GM19193 (cell line): ENCODE measurements around the gene LAMB1.

Experiments
- POLR2A ChIP-seq: IDR thresholded peaks from 4 replicates; pipeline ENCODE4 v1.6.1; 2011; ENCODE audit not compliant: insufficient read depth, insufficient read length; ENCODE audit errors: extremely low read depth

Gene LAMB1

DNA sequence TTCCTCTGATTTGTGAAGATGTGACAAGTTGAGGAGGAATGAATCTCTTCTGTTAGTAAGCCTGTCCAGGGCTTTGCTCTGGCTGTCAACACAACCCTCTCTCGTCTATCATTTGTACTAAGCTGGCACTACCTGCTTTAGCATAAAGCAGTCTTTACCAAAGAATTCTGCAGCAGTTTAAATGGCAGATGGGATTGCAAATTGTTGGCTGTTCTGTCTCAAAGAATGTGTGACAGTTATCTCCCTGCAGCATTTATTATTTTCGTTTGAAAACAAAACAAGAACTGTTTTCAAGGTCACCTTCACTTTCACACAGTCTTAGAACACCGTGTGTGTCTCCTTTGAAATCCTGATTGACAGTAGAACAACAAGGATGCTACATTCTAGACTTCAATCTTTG, 4.8 kb upstream of the LAMB1 start:
- TF ChIP-seq POLR2A, result no peak

DNA sequence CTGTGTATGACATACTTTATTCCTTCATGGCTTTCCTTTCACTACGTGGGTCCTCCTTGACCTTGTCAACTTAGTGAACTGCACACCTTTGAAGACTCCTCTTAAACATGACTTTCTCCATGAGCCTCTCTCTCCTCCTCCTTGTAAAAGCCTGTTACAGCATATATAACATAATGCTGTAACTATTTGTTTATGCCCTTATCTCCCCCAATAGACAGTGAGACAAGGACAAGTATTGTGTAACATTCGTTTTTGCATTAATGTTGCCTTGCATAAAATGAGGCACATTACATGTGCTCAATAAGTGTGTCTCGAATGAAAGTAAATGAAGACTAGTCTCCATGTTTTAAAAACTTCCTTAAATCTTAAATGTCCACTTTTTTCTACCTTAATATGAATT, 4.3 kb upstream of the LAMB1 start:
- TF ChIP-seq POLR2A, result no peak

DNA sequence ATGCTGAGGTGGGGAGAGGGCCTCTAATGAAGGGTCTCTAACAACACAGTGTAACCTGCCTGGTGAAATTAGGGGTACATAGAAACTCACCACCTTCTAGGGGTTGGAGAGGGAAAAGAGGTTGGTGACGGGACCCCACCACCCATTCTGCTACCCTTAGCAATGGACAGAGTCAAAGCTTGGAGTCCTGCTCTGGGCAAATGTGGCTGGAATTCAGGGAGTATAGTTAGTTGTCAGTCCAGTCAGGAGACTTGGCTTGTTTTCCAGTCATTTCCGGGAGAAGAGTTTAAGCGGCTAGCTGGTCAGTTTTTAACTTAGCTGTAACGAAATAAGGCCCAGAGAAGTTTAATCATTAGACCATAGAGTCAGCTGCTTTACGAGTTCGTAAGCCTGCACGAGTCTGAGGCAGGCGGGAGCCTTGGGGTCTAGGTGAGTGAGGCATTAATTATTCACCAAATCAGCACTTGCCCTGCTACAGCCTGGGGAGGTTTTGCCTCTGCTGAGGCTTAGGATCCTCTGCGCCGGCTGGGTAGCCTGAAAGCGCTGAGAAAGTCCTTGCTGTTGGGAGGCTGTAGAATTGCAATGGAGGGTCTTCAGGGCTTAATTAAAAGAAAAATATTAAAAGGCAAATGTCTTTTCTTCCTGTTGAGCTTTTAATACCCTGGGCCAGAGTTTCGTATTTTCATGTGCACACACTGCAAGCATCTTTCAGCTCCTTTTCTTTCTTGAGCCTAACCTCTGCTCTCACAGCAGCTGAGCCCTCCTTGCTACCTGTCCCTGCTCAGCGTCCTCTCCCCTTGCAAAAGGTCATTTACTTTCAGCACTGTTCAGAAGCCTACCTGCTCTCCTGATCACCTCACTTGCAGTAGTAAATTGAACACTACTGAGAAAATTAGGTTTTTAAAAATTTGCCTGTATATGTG, 1.5 kb upstream of the LAMB1 start:
- TF ChIP-seq POLR2A, result no peak

DNA sequence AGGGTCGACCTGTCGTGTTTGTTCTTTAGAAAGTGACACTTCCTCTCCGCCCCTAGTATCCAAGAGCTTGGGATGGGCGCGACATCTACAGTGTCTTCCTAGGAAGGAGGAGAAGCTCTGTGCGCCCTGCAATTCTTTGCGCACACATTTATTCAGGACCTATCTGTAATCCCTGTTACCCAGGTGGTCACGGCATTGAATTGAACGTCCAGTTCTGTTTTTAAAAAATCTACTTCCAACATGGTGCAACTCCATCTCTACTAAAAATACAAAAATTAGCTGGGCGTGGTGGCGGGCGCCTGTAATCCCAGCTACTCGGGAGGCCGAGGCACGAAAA, 606 bp upstream of the LAMB1 start:
- TF ChIP-seq POLR2A, result no peak

DNA sequence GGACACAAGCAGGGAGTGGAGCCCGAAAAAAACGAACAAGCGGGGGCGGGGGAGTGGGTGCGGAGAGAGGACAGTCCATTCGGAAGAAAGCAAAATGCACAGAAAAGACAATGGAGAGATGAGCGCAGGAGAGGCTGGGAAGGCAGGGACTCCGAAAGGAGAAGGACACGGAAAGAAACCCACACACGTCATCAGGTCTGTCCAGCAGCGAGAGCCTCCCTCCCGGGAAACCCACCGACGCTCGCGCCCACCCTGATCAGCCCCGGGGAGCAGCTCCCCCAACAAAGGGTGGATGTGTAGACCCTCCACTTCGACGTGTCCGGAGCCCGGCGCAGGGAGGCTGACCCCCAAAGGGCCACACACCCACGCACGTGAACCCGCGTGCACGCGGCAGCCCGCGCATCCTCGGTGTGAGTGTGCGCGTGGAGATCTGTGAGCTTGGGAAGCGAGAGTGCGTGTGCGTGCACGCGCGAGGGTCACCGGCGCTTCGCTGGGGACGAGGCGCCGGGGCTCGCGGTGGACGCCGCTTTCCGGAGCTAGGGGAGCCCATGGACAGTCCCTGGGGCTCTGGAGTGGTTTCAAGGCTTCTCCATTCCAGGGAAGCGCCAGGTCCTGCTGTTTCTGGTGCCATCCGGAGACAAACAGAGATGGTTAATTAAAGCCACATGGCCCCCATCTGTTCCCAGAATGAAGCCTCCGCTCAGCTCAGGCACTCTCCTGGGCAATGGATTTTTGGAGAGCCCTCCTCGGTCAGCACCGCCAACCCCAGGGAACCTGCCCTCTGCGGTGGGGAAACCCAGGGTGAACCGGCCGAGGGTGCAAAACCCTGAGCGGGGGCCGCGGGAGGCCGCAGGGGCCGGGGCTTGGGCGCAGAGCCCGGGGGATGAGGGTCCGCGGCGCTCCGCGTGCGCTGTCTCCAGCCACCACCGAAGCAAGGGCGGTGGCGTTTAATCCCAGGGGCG, 916 bp downstream of the LAMB1 start:
- TF ChIP-seq POLR2A, result no peak

DNA sequence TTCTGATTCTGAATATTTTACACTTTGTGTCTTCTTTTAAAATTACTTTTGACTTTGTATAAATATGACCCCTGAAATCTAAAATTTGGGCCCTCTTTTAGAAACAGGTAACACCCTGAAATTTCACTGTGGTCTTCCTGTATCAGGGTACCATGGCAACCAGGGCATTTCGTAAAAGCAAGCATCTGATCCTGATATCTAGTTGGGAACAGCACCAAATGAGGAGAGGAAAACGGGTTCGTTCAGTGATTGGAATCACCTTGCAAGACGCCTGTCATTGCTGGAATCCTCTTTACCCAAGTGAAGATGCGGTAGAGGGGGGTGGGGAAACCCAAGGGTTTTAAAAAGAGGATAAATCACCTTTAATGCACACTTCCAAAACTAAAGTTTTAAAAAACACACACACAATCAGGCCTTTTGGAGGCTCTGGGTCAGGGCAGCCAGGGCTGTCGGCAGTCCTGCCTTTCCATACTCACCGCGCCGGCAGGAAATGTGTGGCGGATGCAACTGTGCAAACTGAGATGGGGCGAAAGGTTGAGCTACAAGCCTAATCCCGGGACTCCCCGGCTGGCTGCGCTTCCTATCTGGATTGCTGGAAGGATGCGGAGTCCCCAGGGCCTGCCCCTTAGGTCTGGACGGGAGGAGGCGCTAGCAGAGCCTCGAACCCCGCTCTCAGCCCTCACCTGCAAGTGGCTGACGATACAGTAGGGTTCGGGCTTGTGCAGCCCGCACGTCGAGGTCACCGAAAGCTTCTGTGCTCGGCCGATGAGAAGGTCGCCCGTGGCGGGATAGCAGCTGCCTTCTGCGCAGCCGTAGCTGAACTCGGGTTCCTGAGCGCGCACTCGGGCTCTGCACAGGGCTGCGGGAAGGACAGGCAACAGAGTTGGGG, 1.8 kb downstream of the LAMB1 start:
- no peak for TF ChIP-seq POLR2A

DNA sequence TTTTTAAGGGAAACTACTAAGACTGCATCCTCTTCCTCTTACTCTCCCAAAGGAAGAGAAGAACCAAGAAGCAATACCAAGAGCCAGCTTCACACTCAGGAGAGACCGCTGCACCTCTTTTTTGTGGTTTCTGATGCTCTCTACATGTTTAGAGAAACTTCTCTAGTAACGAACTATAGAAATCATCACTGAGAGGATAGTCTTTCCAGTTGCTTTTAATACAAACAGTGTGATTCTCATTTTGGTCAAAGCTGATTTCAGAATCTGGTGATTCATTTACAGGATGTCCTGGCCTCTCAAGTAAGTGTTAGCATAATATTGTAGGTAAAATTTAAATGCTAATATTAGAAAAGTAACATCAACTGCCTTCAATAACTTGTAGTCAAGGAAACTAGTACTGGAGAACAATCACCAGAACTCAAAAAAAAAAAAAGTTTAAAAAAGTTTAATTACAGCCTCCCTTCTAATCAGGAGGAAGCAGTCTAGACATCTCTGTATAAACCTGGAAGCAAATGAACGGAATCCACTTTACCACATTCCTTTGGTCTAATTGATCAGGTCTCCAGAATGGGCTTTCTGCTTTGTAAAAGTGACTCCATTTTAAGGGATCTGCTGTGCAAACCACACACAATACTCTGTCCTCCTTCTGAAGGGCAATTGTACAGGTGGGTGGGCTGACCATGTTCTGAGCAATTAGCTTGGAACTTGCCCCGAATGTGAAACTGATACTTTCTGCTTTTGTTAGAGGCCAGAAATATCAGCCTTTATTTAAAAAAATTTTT, 3.0 kb downstream of the LAMB1 start:
- TF ChIP-seq POLR2A, result no peak

DNA sequence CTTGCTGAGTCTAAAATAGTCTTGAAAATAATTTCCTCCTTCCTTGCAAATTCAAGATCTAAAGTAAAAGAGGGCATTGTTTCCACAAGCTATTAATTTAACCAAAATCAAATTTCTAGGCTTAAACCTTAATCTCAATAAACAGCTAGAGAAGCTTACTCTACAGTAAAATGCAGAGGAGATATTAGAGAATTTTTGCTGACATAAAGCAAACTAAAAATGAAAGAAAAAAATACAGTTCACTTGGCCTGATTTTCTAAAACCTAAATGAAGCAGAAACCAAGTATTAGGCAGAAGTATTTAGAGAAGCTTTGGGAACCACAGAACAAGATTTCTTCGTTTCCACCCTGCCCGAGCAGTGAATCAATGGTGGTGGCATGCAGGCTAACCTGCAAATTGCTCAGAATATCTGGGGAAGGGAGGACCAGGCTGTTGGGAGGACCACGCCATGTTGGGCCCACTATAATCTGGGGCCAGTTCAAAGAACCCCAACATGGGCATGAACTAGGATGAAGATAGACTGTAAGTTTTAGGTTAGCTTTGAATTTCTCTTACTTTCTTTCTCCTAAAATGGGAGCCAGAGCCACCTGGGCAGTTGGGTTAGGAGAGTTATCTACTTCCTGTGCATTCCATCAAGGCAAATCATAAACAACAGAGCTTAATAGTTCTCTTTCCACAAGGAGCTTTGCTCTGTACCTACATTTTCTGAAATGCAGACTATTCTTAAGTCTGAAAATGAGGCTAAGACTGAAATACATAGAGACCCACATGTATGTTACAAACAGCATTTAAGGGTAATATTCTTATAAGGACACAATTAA, 4.1 kb downstream of the LAMB1 start:
- TF ChIP-seq POLR2A, result no peak

DNA sequence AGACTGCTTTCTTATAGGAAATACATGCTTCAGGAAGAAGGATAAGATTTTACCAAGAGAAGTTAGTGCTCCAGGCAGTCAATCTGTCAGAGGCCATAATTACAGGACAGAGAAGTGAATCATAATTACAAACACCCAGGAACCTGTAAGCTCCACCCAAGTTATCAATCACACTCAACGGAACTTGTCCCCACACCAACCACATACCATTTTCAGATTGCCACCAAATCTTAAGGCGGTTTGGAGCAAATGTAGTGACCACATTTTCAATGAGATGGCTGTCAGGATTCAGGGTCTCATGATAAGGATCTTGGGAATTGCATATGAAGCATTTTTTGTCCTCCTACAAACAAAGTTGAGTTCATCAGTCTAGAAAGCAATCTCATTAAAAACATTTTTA, 4.8 kb downstream of the LAMB1 start:
- TF ChIP-seq POLR2A, result no peak

DNA sequence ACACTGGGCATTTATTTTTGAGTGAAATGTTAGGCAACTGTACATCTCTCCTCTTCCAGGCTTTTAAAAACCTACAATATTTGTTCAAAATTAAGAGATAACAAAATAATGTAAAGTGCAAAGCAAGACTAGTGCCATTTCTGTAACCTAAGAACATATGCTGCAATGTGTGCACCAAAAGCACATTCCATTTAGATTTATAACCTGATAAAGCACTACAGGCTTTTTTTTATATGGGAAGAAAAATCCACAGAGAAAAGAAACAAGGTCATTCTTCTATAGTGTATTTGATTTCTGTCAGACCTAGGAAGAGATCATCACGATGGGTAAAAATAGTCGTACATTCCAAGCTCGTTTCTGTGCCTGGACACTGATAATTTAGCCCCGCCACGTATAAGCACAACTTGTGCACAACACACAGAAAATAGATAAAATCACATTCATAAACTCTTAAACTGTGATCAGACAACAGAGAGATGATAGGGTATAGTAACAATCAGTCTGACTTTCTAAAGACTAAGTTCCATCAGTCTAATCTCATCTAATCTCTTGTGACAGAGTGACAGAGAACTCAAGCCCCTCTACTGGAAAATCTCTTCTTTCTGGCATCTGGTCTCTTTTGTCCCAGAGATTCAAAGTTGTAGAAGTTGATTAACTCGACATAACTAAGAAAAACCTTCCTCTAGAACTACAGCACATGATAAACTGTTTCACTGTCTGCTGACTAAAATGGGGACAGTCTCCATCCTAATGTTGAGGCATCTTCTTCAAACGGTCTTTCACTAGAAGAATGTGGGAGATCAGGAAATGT, 6.7 kb downstream of the LAMB1 start:
- TF ChIP-seq POLR2A, result no peak

DNA sequence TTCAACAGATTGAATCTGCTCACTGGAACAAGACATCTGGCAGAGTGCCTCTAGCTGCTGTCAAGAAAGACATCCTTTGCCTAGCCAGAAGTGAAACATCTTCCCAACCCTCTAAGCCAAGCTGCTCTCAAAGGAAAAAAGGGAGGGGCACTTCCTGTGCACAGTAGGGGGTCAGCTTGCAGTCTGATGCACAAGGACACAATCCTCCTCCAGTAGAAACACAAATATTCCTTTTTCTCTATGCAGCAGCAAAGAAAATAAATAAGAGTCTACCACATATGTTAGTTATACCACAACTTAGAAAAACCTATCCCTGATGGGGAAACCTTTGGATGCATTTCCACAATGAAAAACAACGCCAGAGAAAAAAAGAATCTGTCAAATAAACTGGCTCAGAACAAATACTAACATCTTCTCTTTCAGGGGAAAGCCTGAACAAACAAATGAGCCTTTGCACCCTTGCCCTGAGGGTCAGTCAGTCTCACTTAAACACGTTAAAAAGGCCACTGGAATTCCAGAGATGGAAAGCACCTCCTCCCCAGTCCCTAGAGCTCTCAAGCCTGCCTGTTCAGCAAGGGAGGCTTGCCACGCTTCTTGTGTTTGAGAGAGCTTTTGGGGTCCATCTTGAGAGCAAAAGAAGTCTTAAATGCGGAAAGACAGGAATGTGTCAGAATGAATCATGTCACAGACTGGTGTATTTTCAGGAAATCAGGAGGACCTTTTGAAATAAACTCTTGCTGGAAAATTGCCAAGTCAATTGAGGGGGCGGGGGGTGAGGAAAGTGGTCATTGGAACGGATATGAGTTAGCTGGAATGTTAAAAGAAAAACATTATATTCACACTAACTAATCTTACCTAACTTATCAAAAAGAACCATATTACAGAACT, 7.5 kb downstream of the LAMB1 start:
- no peak for TF ChIP-seq POLR2A
